Stomach smooth muscle (tissue), 2 donors: ENCODE results near the gene TACR1.
"Not testable (repeated sequence)": the region's sequence is repeated elsewhere in the genome, so short reads cannot be mapped to it uniquely, and the experiment has no call there.

Experiments
- H3K27ac ChIP-seq: one replicate; pipeline ENCODE4 v1.7.0; 2013; ENCODE audit warnings: mild to moderate bottlenecking, low read length, inconsistent platforms
- H3K27me3 ChIP-seq, 2 donors: one replicate each; pipeline ENCODE4 v1.7.0; 2013; ENCODE audit warnings: low read length in 2 of 2; ENCODE audit not compliant: insufficient read depth in 2 of 2, control insufficient read depth in 1 of 2
- H3K36me3 ChIP-seq, 2 donors: one replicate each; pipeline ENCODE4 v1.7.0; 2013; ENCODE audit warnings: low read length in 2 of 2; ENCODE audit not compliant: control insufficient read depth in 2 of 2, insufficient read depth in 2 of 2
- H3K4me1 ChIP-seq: one replicate; pipeline ENCODE4 v1.7.0; 2013; ENCODE audit warnings: low read length; ENCODE audit not compliant: control insufficient read depth, insufficient read depth
- H3K4me3 ChIP-seq, 2 donors: one replicate each; pipeline ENCODE4 v1.7.0; 2013; ENCODE audit warnings: low read length in 2 of 2
- H3K9ac ChIP-seq, 2 donors: one replicate each; pipeline ENCODE4 v1.7.0; 2013; ENCODE audit warnings: low read length in 2 of 2, mild to moderate bottlenecking in 1 of 2
- H3K9me3 ChIP-seq, 2 donors: one replicate each; pipeline ENCODE4 v1.7.0; 2013; ENCODE audit warnings: low read length in 2 of 2; ENCODE audit not compliant: control insufficient read depth in 2 of 2
- donor health status: healthy.
- donor health status: Pancreatic carcinoma.

Gene TACR1

GRCh38 chr2:75224636-75225094 lies 25.3 kb upstream of the TACR1 start:
- no peak overlapping the region for H3K4me3 ChIP-seq
- H3K36me3 ChIP-seq = no peaks in the 10 kb centered on the region
- no peak overlapping the region for H3K9ac ChIP-seq
- H3K27me3 ChIP-seq = no peaks in the 10 kb centered on the region
- H3K4me1 ChIP-seq = no peaks in the 10 kb centered on the region
- H3K27ac ChIP-seq = no peak overlapping the region
- peaks cover 0 to 3% of the 10 kb centered on the region in 2 donors for H3K9me3 ChIP-seq

- Histone ChIP-seq H3K27me3 (no peaks in the 10 kb centered on the region), H3K9ac (no peak overlapping the region), H3K36me3 (no peaks in the 10 kb centered on the region), H3K4me3 (no peak overlapping the region), H3K9me3 (peaks cover 0 to 3% of the 10 kb centered on the region in 2 donors), H3K4me1 (no peaks in the 10 kb centered on the region), H3K27ac (no peak overlapping the region)
These were observed 23.2 kb upstream of the TACR1 start for GRCh38 chr2:75222527-75222926.

GRCh38 chr2:75221862-75222261 lies 22.5 kb upstream of the TACR1 start:
- H3K9me3 ChIP-seq = peaks cover 0 to 3% of the 10 kb centered on the region in 2 donors
- H3K36me3 ChIP-seq = no peaks in the 10 kb centered on the region
- H3K4me3 ChIP-seq = no peak overlapping the region
- H3K4me1 ChIP-seq = no peaks in the 10 kb centered on the region
- H3K9ac ChIP-seq = no peak overlapping the region
- no peak overlapping the region for H3K27ac ChIP-seq
- H3K27me3 ChIP-seq = no peaks in the 10 kb centered on the region

- not testable (repeated sequence) for H3K9ac ChIP-seq, H3K27ac ChIP-seq, H3K4me3 ChIP-seq, H3K4me1 ChIP-seq, H3K9me3 ChIP-seq, H3K27me3 ChIP-seq, H3K36me3 ChIP-seq
These were observed 19.9 kb upstream of the TACR1 start for GRCh38 chr2:75219213-75219612.

GRCh38 chr2:75211266-75211770 lies 12.0 kb upstream of the TACR1 start:
- H3K9me3 ChIP-seq = no peaks in the 10 kb centered on the region
- no peaks in the 10 kb centered on the region for H3K4me1 ChIP-seq
- no peaks in the 10 kb centered on the region for H3K27me3 ChIP-seq
- H3K9ac ChIP-seq = no peak overlapping the region
- no peaks in the 10 kb centered on the region for H3K36me3 ChIP-seq
- H3K27ac ChIP-seq = no peak overlapping the region
- no peak overlapping the region for H3K4me3 ChIP-seq

- Histone ChIP-seq H3K36me3 (no peaks in the 10 kb centered on the region), H3K9ac (no peak overlapping the region), H3K27ac (no peak overlapping the region), H3K4me3 (no peak overlapping the region), H3K9me3 (no peaks in the 10 kb centered on the region), H3K27me3 (no peaks in the 10 kb centered on the region), H3K4me1 (no peaks in the 10 kb centered on the region)
These were observed 11.1 kb upstream of the TACR1 start for GRCh38 chr2:75210409-75210808.

- Histone ChIP-seq H3K36me3 (no peaks in the 10 kb centered on the region), H3K9ac (no peak overlapping the region), H3K9me3 (no peaks in the 10 kb centered on the region), H3K27me3 (no peaks in the 10 kb centered on the region), H3K4me1 (no peaks in the 10 kb centered on the region), H3K4me3 (no peak overlapping the region), H3K27ac (no peak overlapping the region)
These were observed 9.4 kb upstream of the TACR1 start for GRCh38 chr2:75208738-75209137.

- no peaks in the 10 kb centered on the region for H3K9me3 ChIP-seq
- no peak overlapping the region for H3K27ac ChIP-seq
- H3K4me3 ChIP-seq = no peak overlapping the region
- H3K9ac ChIP-seq = no peak overlapping the region
- no peaks in the 10 kb centered on the region for H3K36me3 ChIP-seq
- H3K4me1 ChIP-seq = peaks cover 10% of the 10 kb centered on the region
- peaks cover 9 to 10% of the 10 kb centered on the region in 2 donors for H3K27me3 ChIP-seq
These were observed 5.5 kb upstream of the TACR1 start for GRCh38 chr2:75204833-75205232.

GRCh38 chr2:75202359-75202758 lies 3.0 kb upstream of the TACR1 start:
- no peaks in the 10 kb centered on the region for H3K36me3 ChIP-seq
- no peak overlapping the region for H3K9ac ChIP-seq
- H3K4me3 ChIP-seq = no peak overlapping the region
- H3K9me3 ChIP-seq = no peaks in the 10 kb centered on the region
- H3K4me1 ChIP-seq = peaks cover 20% of the 10 kb centered on the region
- H3K27me3 ChIP-seq = peaks cover 17 to 25% of the 10 kb centered on the region in 2 donors
- no peak overlapping the region for H3K27ac ChIP-seq

GRCh38 chr2:75200140-75201096 lies 1.1 kb upstream of the TACR1 start:
- H3K9ac ChIP-seq = no peak overlapping the region
- H3K4me1 ChIP-seq = peaks cover 20% of the 10 kb centered on the region
- H3K27ac ChIP-seq = no peak overlapping the region
- H3K36me3 ChIP-seq = no peaks in the 10 kb centered on the region
- H3K4me3 ChIP-seq = peak overlapping the region; percentile 71 to 78
- H3K9me3 ChIP-seq = no peaks in the 10 kb centered on the region
- H3K27me3 ChIP-seq = peaks cover 21 to 32% of the 10 kb centered on the region in 2 donors
